ENCODE data around the gene KRT86. TPM values are rescaled to one million over a fixed set of nuclear protein-coding genes. Genes with fewer than 3 reads are reported as not detected.

The KRT86 gene
- total RNA-seq, 1 donor, result not detected

GRCh38 chr12:52271158-52271557, 3.3 kb upstream of the KRT86 start:
- TF ChIP-seq CTCF (IDR thresholded peaks at IDR 0.05; ENCODE audit: insufficient read depth, low read length), result no peak
- peak; percentile 61 for DNase-seq (ENCODE audit: low read depth)

GRCh38 chr12:52275686-52276085, 1.2 kb downstream of the KRT86 start:
- DNase-seq (ENCODE audit: low read depth), result no peak
- H3K4me3 ChIP-seq (ENCODE audit: low read depth, low read length), result no peak overlapping the region
- no peak for TF ChIP-seq CTCF (IDR thresholded peaks at IDR 0.05; ENCODE audit: insufficient read depth, low read length)

More at GRCh38 chr12:52271158-52271557, 3.3 kb upstream of the KRT86 start:
- no peak overlapping the region for H3K4me3 ChIP-seq (ENCODE audit: low read depth, low read length)

GRCh38 chr12:52277486-52278245, 3.2 kb downstream of the KRT86 start:
- no peak overlapping the region for H3K4me3 ChIP-seq (ENCODE audit: low read depth, low read length)
- no peak for TF ChIP-seq CTCF (IDR thresholded peaks at IDR 0.05; ENCODE audit: insufficient read depth, low read length)
- no peak for DNase-seq (ENCODE audit: low read depth)

GRCh38 chr12:52278575-52279421, 4.4 kb downstream of the KRT86 start:
- H3K4me3 ChIP-seq (ENCODE audit: low read depth, low read length), result no peak overlapping the region
- DNase-seq (ENCODE audit: low read depth), result peak; percentile 83
- peak; percentile 99 for TF ChIP-seq CTCF (IDR thresholded peaks at IDR 0.05; ENCODE audit: insufficient read depth, low read length)

GRCh38 chr12:52279422-52280318, 5.2 kb downstream of the KRT86 start:
- no peak for DNase-seq (ENCODE audit: low read depth)

More at GRCh38 chr12:52279422-52280318, 5.2 kb downstream of the KRT86 start:
- no peak overlapping the region for H3K4me3 ChIP-seq (ENCODE audit: low read depth, low read length)
- TF ChIP-seq CTCF (IDR thresholded peaks at IDR 0.05; ENCODE audit: insufficient read depth, low read length), result peak; percentile 1
